ENCODE results near the gene AAR2.
A peak's percentile ranks its signal among the peaks of the same experiment; 100 is the strongest.

AAR2 gene

GRCh38 chr20:36249450-36249849 is 13.2 kb downstream of the AAR2 start:
- Histone ChIP-seq H3K9me3 (ENCODE audit: insufficient read depth, low read length) (no peaks in the 10 kb centered on the region), H3K4me3 (ENCODE audit: insufficient read length, low read depth) (no peak overlapping the region), H3K36me3 (ENCODE audit: insufficient read depth, insufficient read length, low read length) (peaks cover 95% of the 10 kb centered on the region), H3K4me1 (ENCODE audit: insufficient read depth, insufficient read length) (no peaks in the 10 kb centered on the region), H3K9ac (ENCODE audit: insufficient read length, low read depth) (no peak overlapping the region), H3K27me3 (ENCODE audit: insufficient read depth, insufficient read length) (no peaks in the 10 kb centered on the region)
- TF ChIP-seq ZNF274 (IDR thresholded peaks at IDR 0.05; ENCODE audit: low read depth, low read length) (no peak), SUZ12 (IDR thresholded peaks at IDR 0.05; ENCODE audit: extremely low read depth, insufficient read depth, insufficient read length) (no peak), YY1 (IDR thresholded peaks at IDR 0.05; ENCODE audit: insufficient read depth, insufficient read length) (no peak)
- DNase-seq (ENCODE audit: low read depth, low spot score), result no peak

- H3K4me1 ChIP-seq (ENCODE audit: insufficient read depth, insufficient read length), result no peaks in the 10 kb centered on the region
- no peak for DNase-seq (ENCODE audit: low read depth, low spot score)
- no peak overlapping the region for H3K4me3 ChIP-seq (ENCODE audit: insufficient read length, low read depth)
- H3K9ac ChIP-seq (ENCODE audit: insufficient read length, low read depth), result no peak overlapping the region
- no peaks in the 10 kb centered on the region for H3K9me3 ChIP-seq (ENCODE audit: insufficient read depth, low read length)
- H3K27me3 ChIP-seq (ENCODE audit: insufficient read depth, insufficient read length), result no peaks in the 10 kb centered on the region
- TF ChIP-seq SUZ12 (IDR thresholded peaks at IDR 0.05; ENCODE audit: extremely low read depth, insufficient read depth, insufficient read length), result no peak
- TF ChIP-seq ZNF274 (IDR thresholded peaks at IDR 0.05; ENCODE audit: low read depth, low read length), result no peak
- TF ChIP-seq YY1 (IDR thresholded peaks at IDR 0.05; ENCODE audit: insufficient read depth, insufficient read length), result no peak
- peaks cover 91% of the 10 kb centered on the region for H3K36me3 ChIP-seq (ENCODE audit: insufficient read depth, insufficient read length, low read length)
Observed at GRCh38 chr20:36251426-36251825, 15.1 kb downstream of the AAR2 start.

- peaks cover 92% of the 10 kb centered on the region for H3K36me3 ChIP-seq (ENCODE audit: insufficient read depth, insufficient read length, low read length)
- TF ChIP-seq ZNF274 (IDR thresholded peaks at IDR 0.05; ENCODE audit: low read depth, low read length) (no peak), SUZ12 (IDR thresholded peaks at IDR 0.05; ENCODE audit: extremely low read depth, insufficient read depth, insufficient read length) (no peak), YY1 (IDR thresholded peaks at IDR 0.05; ENCODE audit: insufficient read depth, insufficient read length) (no peak)
Observed at GRCh38 chr20:36252511-36252910, 16.2 kb downstream of the AAR2 start.

GRCh38 chr20:36253036-36253435 is 16.8 kb downstream of the AAR2 start:
- TF ChIP-seq SUZ12 (IDR thresholded peaks at IDR 0.05; ENCODE audit: extremely low read depth, insufficient read depth, insufficient read length) (no peak), ZNF274 (IDR thresholded peaks at IDR 0.05; ENCODE audit: low read depth, low read length) (no peak), YY1 (IDR thresholded peaks at IDR 0.05; ENCODE audit: insufficient read depth, insufficient read length) (no peak)
- no peaks in the 10 kb centered on the region for H3K9me3 ChIP-seq (ENCODE audit: insufficient read depth, low read length)
- no peak overlapping the region for H3K4me3 ChIP-seq (ENCODE audit: insufficient read length, low read depth)
- no peaks in the 10 kb centered on the region for H3K4me1 ChIP-seq (ENCODE audit: insufficient read depth, insufficient read length)
- H3K9ac ChIP-seq (ENCODE audit: insufficient read length, low read depth), result no peak overlapping the region
- DNase-seq (ENCODE audit: low read depth, low spot score), result no peak
- peaks cover 88% of the 10 kb centered on the region for H3K36me3 ChIP-seq (ENCODE audit: insufficient read depth, insufficient read length, low read length)
- no peaks in the 10 kb centered on the region for H3K27me3 ChIP-seq (ENCODE audit: insufficient read depth, insufficient read length)

More at GRCh38 chr20:36252511-36252910, 16.2 kb downstream of the AAR2 start:
- Histone ChIP-seq H3K4me3 (ENCODE audit: insufficient read length, low read depth) (no peak overlapping the region), H3K27me3 (ENCODE audit: insufficient read depth, insufficient read length) (no peaks in the 10 kb centered on the region), H3K9ac (ENCODE audit: insufficient read length, low read depth) (no peak overlapping the region), H3K9me3 (ENCODE audit: insufficient read depth, low read length) (no peaks in the 10 kb centered on the region), H3K4me1 (ENCODE audit: insufficient read depth, insufficient read length) (no peaks in the 10 kb centered on the region)
- no peak for DNase-seq (ENCODE audit: low read depth, low spot score)

GRCh38 chr20:36254076-36254475 is 17.8 kb downstream of the AAR2 start:
- Histone ChIP-seq H3K27me3 (ENCODE audit: insufficient read depth, insufficient read length) (no peaks in the 10 kb centered on the region), H3K36me3 (ENCODE audit: insufficient read depth, insufficient read length, low read length) (peaks cover 77% of the 10 kb centered on the region), H3K4me3 (ENCODE audit: insufficient read length, low read depth) (no peak overlapping the region), H3K9me3 (ENCODE audit: insufficient read depth, low read length) (no peaks in the 10 kb centered on the region), H3K4me1 (ENCODE audit: insufficient read depth, insufficient read length) (peaks cover 1% of the 10 kb centered on the region), H3K9ac (ENCODE audit: insufficient read length, low read depth) (no peak overlapping the region)
- no peak for DNase-seq (ENCODE audit: low read depth, low spot score)
- TF ChIP-seq YY1 (IDR thresholded peaks at IDR 0.05; ENCODE audit: insufficient read depth, insufficient read length) (no peak), SUZ12 (IDR thresholded peaks at IDR 0.05; ENCODE audit: extremely low read depth, insufficient read depth, insufficient read length) (no peak), ZNF274 (IDR thresholded peaks at IDR 0.05; ENCODE audit: low read depth, low read length) (no peak)

- no peaks in the 10 kb centered on the region for H3K27me3 ChIP-seq (ENCODE audit: insufficient read depth, insufficient read length)
- no peak for DNase-seq (ENCODE audit: low read depth, low spot score)
- peaks cover 63% of the 10 kb centered on the region for H3K36me3 ChIP-seq (ENCODE audit: insufficient read depth, insufficient read length, low read length)
- H3K4me3 ChIP-seq (ENCODE audit: insufficient read length, low read depth), result no peak overlapping the region
- no peak overlapping the region for H3K9ac ChIP-seq (ENCODE audit: insufficient read length, low read depth)
- H3K9me3 ChIP-seq (ENCODE audit: insufficient read depth, low read length), result no peaks in the 10 kb centered on the region
- peaks cover 11% of the 10 kb centered on the region for H3K4me1 ChIP-seq (ENCODE audit: insufficient read depth, insufficient read length)
- TF ChIP-seq SUZ12 (IDR thresholded peaks at IDR 0.05; ENCODE audit: extremely low read depth, insufficient read depth, insufficient read length) (no peak), ZNF274 (IDR thresholded peaks at IDR 0.05; ENCODE audit: low read depth, low read length) (no peak), YY1 (IDR thresholded peaks at IDR 0.05; ENCODE audit: insufficient read depth, insufficient read length) (no peak)
Observed at GRCh38 chr20:36255445-36255844, 19.2 kb downstream of the AAR2 start.

GRCh38 chr20:36259177-36260061 is 23.1 kb downstream of the AAR2 start:
- Histone ChIP-seq H3K27me3 (ENCODE audit: insufficient read depth, insufficient read length) (no peaks in the 10 kb centered on the region), H3K4me3 (ENCODE audit: insufficient read length, low read depth) (no peak overlapping the region), H3K9me3 (ENCODE audit: insufficient read depth, low read length) (no peaks in the 10 kb centered on the region), H3K9ac (ENCODE audit: insufficient read length, low read depth) (peak overlapping the region; percentile 28), H3K4me1 (ENCODE audit: insufficient read depth, insufficient read length) (peaks cover 11% of the 10 kb centered on the region), H3K36me3 (ENCODE audit: insufficient read depth, insufficient read length, low read length) (peaks cover 25% of the 10 kb centered on the region)
- TF ChIP-seq ZNF274 (IDR thresholded peaks at IDR 0.05; ENCODE audit: low read depth, low read length) (no peak), SUZ12 (IDR thresholded peaks at IDR 0.05; ENCODE audit: extremely low read depth, insufficient read depth, insufficient read length) (no peak), YY1 (IDR thresholded peaks at IDR 0.05; ENCODE audit: insufficient read depth, insufficient read length) (no peak)
- peak; percentile 30 for DNase-seq (ENCODE audit: low read depth, low spot score)

Measured in NT2/D1 (cell line).